ENCODE measurements around the gene ADAMTS14. TPM values are rescaled to one million over a fixed set of nuclear protein-coding genes. Genes with fewer than 3 reads are reported as not detected.

Gene ADAMTS14
- total RNA-seq, 1 experiment from 2014 or later: 1.6 TPM

DNA sequence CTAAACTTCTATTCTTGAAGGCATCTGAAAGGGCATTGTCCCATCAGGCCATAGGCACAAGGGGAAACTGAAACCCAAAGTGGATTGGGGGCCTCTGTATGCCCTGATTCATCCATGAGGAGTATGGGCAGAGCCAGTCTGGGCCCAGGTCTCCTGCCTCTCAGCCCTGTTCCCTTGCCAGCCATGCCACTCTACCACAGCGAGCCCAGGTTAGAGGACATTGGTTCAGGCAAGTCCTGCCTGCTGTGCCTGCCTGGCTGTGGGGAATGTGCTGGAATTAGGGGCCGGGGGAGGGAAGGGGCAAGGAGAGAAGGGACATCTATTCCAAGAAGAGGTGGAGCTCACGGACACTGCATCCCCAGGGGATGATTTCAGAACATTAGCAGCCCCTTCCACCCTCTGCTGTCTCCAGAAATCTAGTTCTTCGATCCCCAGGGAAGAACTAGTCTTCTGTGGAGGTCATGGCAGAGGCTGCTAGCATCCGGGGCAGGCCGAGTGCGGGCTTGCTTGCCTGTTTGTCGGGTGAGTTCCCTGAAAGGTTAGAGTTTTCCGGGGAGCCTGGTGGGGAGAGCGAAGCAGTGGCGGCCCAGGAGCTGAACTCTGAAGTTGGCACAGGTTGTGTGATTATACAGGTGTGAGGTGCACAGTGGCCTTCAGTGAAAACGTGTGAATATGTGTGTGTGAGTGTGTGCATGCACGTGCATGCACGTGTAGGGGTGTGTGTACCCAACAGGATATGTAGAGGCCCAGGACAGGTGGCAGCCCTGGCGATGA is 75.1 kb downstream of the ADAMTS14 start:
- DNase-seq: no peak
- Histone ChIP-seq H3K9me3 (no peaks in the 10 kb centered on the region), H3K36me3 (no peaks in the 10 kb centered on the region; the same call in 1 of the 2 replicates), H3K27me3 (no peaks in the 10 kb centered on the region), H3K4me3 (no peak overlapping the region)

DNA sequence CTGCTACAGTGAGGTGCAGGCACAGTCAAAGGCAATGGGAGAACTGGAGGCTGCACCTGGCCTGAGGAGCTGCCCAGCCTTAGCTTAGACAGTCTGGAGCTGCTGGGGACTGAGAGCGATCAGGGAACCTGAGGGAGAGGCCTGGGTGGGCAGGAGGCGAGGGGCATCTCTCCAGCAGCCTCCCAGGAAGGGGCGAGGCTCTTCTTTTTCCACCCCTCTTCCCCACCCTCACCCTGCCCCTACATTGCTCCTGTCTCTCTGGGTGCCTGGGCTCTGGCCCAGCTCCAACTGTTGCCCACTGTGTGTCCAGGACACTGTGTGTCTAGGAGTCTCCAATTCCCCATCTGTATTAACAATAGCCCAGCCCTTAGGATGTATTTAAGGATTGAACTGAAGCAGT is 76.0 kb downstream of the ADAMTS14 start:
- Histone ChIP-seq H3K4me3 (no peak overlapping the region), H3K36me3 (no peaks in the 10 kb centered on the region; the same call in 1 of the 2 replicates), H3K27me3 (no peaks in the 10 kb centered on the region), H3K9me3 (no peaks in the 10 kb centered on the region)
- no peak for DNase-seq

DNA sequence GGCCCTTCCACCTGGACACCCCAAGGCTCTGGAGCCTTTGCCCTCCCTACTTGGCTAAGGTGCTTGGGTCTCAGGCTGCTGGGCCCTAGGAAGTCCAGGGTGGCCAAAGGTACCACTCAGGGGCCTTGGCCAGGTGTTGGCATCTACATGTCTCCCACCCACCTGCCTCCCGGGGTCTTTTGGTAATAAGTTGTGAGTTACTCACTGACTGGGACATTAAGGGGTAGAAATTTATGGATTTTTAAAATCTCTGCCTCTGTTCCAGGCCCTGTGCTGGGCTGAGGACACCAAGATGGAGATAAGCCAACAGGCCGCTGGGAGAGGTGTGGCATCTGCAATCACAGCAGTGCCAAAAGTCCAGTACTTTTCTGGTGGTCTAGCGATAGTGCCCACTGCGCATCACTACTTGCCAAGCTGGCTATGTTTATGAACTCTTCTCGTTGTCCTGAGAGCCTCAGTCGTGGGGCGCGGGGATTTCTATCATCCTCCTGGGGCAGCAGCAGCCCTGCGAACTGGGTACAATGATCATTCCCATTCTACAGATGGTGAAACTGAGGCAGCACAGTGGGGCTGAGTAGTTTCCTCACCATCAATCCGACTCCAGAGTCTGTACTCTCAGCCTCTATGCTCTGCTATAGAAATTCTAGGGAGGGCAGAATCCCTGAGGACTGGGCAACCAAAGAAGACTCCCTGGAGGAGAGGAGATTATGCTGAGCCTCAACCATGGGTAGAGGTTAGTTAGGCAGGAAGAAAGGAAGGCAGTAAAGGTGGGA is 76.7 kb downstream of the ADAMTS14 start:
- no peaks in the 10 kb centered on the region for H3K27me3 ChIP-seq
- H3K9me3 ChIP-seq: no peaks in the 10 kb centered on the region
- no peak for DNase-seq
- H3K4me3 ChIP-seq: no peak overlapping the region
- no peaks in the 10 kb centered on the region; the same call in 1 of the 2 replicates for H3K36me3 ChIP-seq

DNA sequence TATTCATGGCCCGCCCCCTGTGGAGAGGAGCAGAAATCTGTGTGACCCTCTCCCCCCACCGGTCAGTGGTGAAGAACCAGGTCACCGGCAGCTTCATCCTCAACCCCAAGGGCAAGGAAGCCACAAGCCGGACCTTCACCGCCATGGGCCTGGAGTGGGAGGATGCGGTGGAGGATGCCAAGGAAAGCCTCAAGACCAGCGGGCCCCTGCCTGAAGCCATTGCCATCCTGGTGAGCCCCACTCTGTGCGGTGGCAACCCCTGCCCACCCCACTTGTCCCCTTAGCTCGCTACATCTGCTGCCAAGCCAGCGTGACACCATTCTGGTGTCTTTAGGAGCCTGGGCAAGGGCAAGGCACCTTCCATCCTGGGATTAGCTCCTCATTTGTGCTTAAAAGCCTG is 77.5 kb downstream of the ADAMTS14 start:
- H3K27me3 ChIP-seq: no peaks in the 10 kb centered on the region
- H3K9me3 ChIP-seq: no peaks in the 10 kb centered on the region
- H3K36me3 ChIP-seq: no peaks in the 10 kb centered on the region; the same call in 1 of the 2 replicates
- H3K4me3 ChIP-seq: no peak overlapping the region
- DNase-seq: no peak

DNA sequence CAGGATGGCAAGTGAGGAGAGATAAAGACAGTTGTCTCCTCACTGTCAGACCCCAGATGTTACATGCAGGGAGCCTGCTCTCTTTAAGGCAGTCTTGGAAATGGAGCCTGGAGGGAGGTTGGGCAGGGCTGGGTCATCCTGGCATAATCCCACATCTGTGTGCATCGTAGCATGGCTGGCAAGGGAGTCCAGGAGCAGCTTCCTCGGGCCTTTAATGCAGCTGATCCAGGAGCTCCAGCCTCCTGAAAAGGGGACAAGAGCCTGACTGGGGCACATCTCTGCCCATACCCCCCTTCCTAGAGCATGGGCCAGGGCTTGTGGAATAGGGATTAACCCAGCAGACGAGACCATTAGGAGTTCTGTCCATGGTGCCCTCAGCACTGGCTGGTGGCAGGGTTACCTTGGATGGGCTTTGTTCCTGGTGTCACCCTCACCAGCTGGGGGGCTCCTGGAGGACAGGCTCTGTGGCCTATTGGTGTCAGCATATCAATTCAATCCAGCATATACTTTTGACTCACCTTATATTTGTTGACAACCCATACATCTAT is 77.9 kb downstream of the ADAMTS14 start:
- DNase-seq: peak; percentile 56
- Histone ChIP-seq H3K4me3 (no peak overlapping the region), H3K36me3 (no peaks in the 10 kb centered on the region; the same call in 1 of the 2 replicates), H3K9me3 (no peaks in the 10 kb centered on the region), H3K27me3 (no peaks in the 10 kb centered on the region)

DNA sequence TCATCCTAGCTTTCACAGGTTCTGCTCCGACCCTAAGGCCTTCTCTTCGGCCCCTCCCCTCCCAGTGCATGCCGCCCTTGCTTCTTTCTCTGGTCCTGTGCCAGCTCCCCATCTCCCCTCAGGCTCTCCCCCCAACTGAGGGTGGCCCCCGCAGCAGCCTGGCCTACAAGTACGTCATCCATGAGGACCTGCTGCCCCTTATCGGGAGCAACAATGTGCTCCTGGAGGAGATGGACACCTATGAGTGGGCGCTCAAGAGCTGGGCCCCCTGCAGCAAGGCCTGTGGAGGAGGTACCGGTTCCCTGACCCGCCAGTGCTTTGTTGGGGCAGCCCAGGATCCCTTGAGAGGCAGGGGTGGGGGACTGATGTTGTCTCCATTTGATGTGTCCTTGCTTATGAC is 79.0 kb downstream of the ADAMTS14 start:
- Histone ChIP-seq H3K27me3 (no peaks in the 10 kb centered on the region), H3K9me3 (no peaks in the 10 kb centered on the region)
- no peak for DNase-seq

DNA sequence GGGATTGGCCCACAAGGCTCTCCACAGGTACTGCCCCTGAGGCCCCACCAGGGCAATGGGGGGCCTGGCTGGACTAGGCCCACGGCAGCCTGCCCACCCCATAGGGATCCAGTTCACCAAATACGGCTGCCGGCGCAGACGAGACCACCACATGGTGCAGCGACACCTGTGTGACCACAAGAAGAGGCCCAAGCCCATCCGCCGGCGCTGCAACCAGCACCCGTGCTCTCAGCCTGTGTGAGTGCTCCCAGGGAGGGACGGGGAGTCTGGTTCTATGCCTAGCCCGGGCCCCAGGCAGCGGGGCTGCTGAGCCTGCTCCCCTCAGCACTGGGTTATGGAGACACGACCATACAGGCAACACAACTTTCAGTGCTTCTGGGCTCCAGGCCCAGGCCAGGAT is 79.7 kb downstream of the ADAMTS14 start:
- Histone ChIP-seq H3K9me3 (no peaks in the 10 kb centered on the region), H3K36me3 (no peaks in the 10 kb centered on the region), H3K27me3 (no peaks in the 10 kb centered on the region), H3K4me3 (no peak overlapping the region)
- DNase-seq: no peak

More for the DNA sequence above, 79.0 kb downstream of the ADAMTS14 start:
- Histone ChIP-seq H3K4me3 (no peak overlapping the region), H3K36me3 (no peaks in the 10 kb centered on the region)

DNA sequence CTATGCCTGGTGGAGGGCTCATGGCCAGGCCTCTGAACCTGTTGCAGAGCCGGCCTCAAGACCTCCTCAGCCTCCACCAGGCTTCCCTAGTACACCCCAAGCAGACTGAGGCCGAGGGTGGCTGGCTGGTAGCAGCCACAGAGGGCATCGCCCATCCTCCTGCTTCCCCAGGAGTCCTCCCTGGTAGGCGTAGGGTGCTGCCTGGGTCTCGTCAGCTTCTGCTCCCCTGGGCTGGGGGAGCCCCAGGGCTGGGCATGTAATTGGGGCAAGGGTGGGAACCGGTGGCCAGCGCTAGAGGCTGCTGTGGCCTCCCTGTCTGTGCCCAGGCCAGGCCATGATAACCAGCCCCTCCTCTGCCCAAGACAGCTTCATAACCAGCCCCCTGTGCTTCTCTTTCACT is 80.3 kb downstream of the ADAMTS14 start:
- no peak for DNase-seq
- Histone ChIP-seq H3K36me3 (no peaks in the 10 kb centered on the region), H3K9me3 (no peaks in the 10 kb centered on the region), H3K4me3 (no peak overlapping the region), H3K27me3 (no peaks in the 10 kb centered on the region)

DNA sequence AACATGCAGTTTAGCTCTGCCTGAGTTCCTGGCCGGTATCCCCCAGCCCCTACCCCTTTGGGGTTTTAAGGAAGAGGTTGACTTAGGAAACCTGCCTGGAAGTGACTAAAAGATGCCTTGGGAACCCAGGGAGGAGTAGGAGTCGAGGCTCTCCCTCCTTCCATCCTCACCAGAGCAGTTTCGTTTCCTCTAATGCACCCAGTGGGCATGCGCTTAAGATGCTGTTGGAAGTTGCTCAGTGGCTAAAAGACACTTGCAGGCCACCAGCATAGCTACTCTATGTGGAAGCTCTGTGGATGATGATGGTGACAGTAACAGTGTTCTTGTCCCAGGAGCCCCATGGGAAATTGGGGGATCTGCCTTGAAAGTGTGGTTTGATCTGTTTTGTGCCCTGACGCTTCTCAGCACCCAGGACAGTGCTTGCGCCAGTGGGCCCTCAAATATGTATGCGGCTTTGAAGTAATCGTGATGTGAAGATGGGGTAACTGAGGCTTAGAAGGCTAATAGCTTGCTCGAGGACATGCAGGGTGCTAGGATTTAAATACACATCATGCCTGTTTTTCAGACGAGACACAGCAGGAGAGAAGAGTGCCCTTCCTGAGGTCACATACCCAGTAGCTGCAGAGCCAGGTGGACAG is 80.8 kb downstream of the ADAMTS14 start:
- Histone ChIP-seq H3K4me3 (no peak overlapping the region), H3K36me3 (no peaks in the 10 kb centered on the region), H3K9me3 (no peaks in the 10 kb centered on the region), H3K27me3 (no peaks in the 10 kb centered on the region)
- no peak for DNase-seq

DNA sequence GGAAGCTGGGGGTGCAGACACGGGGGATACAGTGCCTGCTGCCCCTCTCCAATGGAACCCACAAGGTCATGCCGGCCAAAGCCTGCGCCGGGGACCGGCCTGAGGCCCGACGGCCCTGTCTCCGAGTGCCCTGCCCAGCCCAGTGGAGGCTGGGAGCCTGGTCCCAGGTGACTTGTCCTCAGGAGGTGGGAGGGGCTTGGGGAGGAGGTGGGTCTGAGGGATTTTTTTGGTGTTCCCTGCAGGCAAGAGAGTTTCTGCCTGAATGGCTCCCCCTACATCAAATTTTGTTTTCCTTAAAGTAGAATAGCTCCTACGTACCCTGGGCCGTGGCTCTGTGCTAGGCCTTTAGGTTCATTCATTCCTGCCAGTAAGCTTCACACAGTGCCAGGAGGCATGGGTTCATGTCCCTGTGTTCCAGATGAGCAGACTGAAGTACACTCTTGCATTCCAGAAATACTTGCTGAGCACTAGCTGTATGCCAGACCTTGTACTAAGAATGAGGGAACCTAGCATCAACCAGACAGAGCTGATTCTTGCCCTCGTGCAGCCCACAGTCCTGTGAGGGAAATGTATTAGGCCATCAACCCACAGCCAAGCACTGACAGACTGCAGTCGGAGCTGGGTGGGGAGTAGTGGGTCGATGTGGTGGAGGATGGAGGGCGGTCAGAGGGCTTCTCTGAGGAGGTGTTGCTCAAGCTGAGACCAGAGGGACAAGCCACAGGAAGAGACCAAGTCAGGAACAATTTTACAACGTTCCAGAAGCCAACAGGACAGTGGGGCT is 81.7 kb downstream of the ADAMTS14 start:
- H3K27me3 ChIP-seq: no peaks in the 10 kb centered on the region

DNA sequence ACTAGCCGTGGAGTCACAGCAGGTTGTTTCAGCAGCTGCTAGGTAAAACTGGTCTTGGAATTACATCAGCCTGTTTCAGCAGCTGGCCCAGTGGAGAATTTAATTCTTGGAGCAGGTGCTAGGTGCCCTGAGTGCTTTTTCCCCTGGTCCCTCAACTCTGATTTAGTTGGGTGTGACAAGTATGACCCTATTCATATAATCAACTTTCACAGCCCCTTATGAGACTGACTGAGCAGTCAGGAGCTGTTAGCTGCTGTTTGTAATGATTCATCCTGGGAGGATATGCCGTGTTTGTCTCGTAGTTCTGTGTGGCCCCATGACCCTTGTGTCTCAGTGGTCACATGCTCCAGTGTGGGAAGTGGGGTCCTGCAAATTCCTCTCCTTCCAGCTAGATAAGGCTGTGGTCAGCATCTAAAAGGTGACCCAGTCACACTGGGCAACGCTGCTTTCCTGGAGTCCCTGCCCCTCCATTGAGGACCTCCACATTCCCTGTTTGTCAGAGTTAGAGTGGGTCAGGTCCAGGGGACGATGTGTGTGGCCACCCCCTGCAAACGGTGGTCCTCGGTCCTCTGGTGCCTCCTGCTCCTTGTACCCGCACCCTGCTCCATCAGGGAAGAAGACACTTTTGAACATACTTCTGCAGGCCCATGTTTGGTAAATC is 84.5 kb downstream of the ADAMTS14 start:
- no peak for DNase-seq
- Histone ChIP-seq H3K9me3 (no peaks in the 10 kb centered on the region), H3K4me3 (no peak overlapping the region), H3K27me3 (no peaks in the 10 kb centered on the region), H3K36me3 (no peaks in the 10 kb centered on the region)

More for the DNA sequence above, 81.7 kb downstream of the ADAMTS14 start:
- no peaks in the 10 kb centered on the region for H3K36me3 ChIP-seq
- no peaks in the 10 kb centered on the region for H3K9me3 ChIP-seq
- no peak overlapping the region for H3K4me3 ChIP-seq
- no peak for DNase-seq

DNA sequence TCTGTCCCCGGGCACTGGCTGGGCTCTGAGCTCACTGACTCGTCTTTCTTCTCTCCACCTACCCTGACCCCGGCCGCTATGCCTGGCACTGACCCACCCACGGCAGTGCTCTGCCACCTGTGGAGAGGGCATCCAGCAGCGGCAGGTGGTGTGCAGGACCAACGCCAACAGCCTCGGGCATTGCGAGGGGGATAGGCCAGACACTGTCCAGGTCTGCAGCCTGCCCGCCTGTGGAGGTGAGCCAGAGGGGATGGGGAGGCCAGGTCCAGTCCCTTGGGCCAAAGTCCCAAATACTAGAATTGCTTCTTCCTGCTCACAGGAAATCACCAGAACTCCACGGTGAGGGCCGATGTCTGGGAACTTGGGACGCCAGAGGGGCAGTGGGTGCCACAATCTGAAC is 85.5 kb downstream of the ADAMTS14 start:
- H3K36me3 ChIP-seq: no peaks in the 10 kb centered on the region
- H3K4me3 ChIP-seq: no peak overlapping the region
- DNase-seq: no peak
- no peaks in the 10 kb centered on the region for H3K27me3 ChIP-seq
- no peaks in the 10 kb centered on the region for H3K9me3 ChIP-seq

DNA sequence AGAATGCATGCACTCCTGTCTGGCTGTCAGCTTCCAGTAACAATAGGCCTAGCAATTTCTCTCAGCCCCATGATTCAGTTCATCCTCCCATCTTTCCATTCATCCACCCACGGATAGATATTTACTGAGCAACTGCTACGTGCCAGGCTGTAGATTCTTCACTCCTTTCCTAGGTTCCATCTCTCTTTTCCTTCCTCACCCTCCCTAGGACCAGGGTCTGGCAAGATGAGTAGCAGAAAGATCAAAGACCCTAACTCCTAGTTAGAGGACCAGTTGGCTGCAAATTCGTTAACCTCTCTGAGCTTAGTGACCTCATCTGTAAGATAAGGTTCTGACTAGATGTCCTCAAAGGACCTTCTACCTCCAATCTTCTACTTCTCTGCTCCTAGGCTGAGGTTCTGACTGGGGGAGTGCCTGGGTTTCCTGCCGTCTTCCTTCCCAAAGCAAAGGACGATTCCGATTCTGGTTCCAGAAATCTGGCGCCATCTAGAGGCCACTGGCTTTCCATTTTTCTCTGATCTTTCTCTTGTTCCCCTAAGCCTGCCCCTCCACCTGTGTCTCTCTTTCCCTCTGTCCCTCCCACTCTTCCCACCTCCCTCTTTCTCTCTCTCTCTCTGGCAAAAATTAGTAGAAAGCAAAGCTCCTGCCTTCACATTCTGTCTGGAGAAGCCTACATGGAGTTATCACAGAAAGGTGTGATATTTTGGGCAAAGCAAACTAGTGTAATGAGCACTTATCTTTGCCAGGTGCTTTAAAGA is 86.6 kb downstream of the ADAMTS14 start:
- no peaks in the 10 kb centered on the region for H3K36me3 ChIP-seq
- no peak overlapping the region for H3K4me3 ChIP-seq
- H3K9me3 ChIP-seq: no peaks in the 10 kb centered on the region
- DNase-seq: peak; percentile 51
- H3K27me3 ChIP-seq: no peaks in the 10 kb centered on the region

DNA sequence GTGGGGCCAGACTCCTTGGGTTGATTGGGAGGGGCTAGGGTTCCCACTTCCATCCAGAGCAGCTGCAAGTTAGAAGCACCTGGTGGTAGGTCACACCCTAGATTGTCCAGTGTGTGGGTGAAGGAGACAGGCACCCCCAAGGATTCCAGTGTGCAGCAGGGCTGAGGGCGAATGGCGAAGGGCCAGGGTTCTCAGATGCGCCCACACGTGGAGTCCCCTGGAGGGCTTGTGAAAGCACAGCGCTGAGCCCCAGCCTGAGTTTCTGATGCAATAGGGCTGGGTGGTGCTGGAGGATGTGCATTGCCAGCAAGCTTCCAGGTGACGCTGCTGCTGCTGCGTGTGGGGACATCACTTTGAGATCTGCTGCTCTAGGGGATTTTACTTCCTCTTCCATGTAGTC is 87.5 kb downstream of the ADAMTS14 start:
- no peak overlapping the region for H3K4me3 ChIP-seq
- no peak for DNase-seq
- H3K27me3 ChIP-seq: no peaks in the 10 kb centered on the region
- no peaks in the 10 kb centered on the region for H3K36me3 ChIP-seq
- H3K9me3 ChIP-seq: no peaks in the 10 kb centered on the region

DNA sequence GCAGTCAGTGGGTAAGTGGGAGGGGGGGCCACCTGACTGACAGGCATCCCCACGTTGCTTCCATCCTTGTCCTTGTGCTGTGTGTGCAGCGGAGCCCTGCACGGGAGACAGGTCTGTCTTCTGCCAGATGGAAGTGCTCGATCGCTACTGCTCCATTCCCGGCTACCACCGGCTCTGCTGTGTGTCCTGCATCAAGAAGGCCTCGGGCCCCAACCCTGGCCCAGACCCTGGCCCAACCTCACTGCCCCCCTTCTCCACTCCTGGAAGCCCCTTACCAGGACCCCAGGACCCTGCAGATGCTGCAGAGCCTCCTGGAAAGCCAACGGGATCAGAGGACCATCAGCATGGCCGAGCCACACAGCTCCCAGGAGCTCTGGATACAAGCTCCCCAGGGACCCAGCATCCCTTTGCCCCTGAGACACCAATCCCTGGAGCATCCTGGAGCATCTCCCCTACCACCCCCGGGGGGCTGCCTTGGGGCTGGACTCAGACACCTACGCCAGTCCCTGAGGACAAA is 88.0 kb downstream of the ADAMTS14 start:
- no peak for DNase-seq

More for the DNA sequence above, 88.0 kb downstream of the ADAMTS14 start:
- H3K36me3 ChIP-seq: no peaks in the 10 kb centered on the region
- no peaks in the 10 kb centered on the region for H3K27me3 ChIP-seq
- H3K4me3 ChIP-seq: no peak overlapping the region
- no peaks in the 10 kb centered on the region for H3K9me3 ChIP-seq
